HG02884 (cell line): ENCODE results near the gene EPB41L2.
"Not testable (repeated sequence)": the region's sequence is repeated elsewhere in the genome, so short reads cannot be mapped to it uniquely, and the experiment has no call there.

Source experiments
- ATAC-seq: cut with Tn5 transposase; IDR thresholded peaks from one replicate; pipeline ENCODE4 v1.9.1; 2021; ENCODE audit warnings: mild to moderate bottlenecking, moderate library complexity; ENCODE audit not compliant: unreplicated experiment

EPB41L2 gene

DNA sequence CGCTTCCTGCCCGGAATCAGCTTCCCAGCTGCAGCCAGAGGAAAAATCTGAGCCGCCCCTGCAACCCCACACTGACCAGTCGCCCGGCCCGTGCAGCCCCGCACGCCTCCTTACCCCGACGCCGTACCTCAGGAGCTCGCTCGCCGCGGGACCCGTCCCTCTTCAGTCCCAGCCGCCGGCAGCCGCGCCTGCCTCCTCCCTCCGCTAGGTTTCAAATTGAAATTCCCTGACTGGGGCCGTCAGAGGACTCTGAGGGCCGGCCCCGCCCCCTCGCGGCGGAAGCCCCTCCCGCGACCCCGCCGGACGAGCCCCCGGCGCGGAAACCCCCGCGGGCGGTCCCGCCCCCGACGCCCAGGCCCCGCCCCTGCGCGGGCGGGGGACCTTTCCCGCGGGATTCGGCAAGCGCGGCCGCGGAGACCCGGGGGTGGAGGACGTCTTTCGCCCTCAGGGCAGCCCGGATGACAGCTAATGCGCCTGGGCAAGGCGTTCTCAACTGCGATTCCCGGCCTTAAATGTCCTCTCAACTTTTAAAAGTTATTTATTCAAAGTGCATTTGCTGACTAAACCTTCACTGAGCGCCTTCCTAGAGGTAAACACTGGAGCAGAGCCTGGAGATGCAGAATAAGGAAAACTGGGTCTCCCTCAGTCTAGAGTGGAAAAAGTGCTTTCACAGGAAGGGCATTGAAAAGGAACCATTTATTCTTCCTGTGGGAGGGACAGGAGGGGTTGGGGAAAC, at the start of gene EPB41L2:
EPB41L2 (minus strand) TSS at position 218 of the 736 bp plus-strand sequence. CDS start 106,760 bp downstream, outside the sequence.
- ATAC-seq: peak; percentile 71

DNA sequence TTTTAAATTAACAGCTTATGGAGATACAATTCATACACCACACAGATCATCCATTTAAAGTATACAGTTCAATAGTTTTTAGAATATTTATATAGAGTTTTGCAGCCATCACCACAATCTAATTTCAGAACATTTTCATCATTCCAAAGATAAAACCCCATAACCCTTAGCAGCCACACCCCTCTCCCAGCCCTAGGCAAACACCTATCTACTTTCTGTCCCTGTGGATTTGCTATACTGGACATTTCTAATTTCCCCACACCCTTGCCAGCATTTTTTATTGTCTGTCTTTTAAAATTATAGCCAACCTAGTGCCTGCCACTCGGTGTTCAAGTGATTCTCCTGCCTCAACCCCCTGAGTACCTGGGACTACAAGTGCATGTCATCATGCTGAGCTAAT, 49.2 kb upstream of the EPB41L2 start:
- ATAC-seq: no peak

DNA sequence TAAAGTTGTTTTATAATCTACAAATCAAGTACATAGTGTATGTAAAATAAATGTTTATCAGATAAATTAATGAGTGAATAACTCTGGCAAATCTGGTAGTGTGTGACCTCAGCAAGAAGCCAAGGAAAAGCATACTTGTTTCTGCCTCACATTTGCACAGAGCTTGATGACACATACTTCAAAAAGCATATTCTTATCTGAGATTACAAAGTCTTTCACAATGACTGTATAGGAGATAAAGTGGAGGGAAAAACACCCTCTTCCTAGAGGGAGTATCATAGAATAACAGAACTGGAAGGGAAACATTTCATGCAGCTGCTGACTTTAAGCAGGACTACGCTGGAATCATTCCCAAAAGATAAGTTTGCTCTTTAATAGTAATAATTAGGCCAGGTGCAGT, 44.1 kb upstream of the EPB41L2 start:
- ATAC-seq: peak; percentile 40

DNA sequence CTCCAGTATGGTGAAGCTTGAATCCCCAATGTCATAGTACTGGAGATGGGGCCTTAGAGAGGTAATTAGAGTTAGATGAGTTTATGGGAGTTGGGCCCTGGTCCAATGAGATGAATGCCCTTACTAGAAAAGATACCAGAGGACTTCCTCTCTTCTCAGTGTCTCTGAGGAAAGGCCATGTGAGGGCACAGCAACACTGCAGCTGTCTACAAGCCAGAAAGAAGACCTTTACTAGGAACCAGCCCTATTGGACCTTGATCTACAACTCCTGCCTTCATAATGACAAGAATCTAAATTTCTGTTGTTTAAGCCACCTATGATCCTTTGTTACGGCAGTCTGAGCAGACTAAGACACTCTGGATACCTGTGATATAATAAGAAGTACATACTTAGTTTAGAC, 40.9 kb upstream of the EPB41L2 start:
- ATAC-seq: no peak

DNA sequence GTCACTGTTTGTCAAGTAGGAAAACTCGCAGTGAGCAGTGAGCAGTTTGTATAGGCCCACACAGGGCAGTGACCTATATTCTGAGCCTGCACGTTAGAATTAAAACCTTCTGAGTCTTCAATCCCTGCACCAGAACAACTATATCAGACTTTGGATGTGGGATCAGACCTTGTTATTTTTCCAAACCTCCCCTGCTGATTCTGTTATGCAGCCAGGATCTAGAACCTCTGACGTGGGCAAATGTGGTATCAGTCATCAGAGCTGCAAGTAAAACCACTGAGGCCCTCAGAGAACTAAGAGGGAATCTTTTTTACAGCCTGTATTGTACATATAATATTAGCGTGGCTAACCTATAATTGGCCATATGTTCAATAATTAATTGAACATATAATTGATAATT, 40.3 kb upstream of the EPB41L2 start:
- ATAC-seq: no peak

DNA sequence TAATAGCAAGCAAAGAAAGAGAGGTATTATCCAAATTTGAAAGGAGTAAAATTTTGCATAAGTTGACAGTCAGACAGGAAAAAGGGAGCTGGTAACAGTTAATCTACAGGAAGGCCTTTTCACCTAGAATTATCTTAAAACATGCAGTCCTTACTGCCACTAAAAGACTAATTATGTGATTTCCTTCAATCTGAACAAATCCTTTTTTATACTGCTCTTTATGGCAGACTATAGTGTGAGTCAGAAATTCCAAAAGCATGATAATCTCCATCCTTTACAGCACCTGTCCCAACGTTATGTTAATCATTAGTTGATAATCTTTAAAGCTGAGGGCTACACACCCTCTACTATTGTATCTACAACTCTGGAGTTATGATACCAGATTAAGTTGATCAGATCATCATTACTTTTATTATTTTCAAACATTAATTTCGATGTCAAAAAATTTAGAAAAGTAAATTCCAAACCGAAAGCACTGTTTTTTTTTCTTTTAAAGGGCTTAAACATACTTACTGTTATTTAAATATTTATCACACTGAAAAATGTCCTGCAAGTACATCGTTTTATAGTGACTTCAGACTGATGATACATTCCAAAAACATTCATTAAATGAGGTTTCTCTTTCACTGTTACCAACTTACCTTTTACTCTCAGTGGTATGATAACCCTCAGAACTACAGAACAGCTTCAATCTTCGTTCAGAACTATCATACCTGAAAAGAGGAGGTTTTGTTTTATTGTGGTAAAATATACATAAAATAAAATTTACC, 39.1 kb upstream of the EPB41L2 start:
- ATAC-seq: no peak

DNA sequence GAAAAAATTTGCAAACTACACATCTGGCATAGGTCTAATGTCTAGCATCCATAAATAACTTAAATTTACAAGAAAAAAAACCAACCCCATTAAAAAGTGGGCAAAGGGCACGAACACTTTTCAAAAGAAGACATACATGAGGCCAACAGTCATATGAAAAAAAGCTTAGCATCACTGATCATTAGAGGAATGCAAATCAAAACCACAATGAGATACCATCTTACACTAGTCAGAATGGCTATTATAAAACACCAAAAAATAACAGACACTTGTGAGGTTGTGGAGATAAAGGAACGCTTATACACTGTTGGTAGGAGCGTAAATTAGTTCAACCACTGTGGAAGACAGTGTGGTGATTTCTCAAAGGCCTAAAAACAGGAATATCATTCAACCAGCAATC, 33.7 kb upstream of the EPB41L2 start:
- no peak for ATAC-seq

DNA sequence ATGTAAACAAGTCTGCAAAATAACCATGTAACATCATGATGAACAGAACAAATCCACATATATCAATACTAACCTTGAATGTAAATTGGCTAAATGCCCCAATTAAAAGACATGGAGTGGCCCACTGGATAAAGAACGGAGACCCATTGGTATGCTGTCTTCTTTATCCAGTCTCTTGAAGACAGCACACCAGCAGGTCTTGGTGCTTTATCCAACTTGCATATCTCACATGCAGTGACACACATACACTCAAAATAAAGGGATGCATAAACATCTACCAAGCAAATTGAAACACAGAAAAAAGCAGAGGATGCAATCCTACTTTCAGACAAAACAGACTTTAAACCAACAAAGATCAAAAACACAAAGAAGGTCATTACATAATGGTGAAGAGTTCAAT, 30.3 kb upstream of the EPB41L2 start:
- no peak for ATAC-seq

DNA sequence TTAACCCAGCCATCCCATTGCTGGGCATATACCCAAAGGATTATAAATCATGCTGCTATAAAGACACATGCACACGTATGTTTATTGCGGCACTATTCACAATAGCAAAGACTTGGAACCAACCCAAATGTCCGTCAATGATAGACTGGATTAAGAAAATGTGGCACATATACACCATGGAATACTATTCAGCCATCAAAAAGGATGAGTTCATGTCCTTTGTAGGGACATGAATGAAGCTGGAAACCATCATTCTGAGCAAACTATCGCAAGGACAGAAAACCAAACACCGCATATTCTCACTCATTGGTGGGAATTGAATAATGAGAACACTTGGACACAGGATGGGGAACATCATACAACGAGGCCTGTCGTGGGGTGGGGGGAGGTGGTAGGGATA, 28.9 kb upstream of the EPB41L2 start:
- ATAC-seq: not testable (repeated sequence)

DNA sequence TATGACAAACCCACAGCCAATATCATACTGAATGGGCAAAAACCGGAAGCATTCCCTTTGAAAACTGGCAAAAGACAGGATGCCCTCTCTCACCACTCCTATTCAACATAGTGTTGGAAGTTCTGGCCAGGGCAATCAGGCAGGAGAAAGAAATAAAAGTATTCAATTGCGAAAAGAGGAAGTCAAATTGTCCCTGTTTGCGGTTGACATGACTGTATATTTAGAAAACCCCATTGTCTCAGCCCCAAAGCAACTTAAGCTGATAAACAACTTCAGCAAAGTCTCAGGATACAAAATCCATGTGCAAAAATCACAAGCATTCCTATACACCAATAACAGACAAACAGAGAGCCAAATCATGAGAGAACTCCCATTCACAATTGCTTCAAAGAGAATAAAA, 27.3 kb upstream of the EPB41L2 start:
- not testable (repeated sequence) for ATAC-seq

DNA sequence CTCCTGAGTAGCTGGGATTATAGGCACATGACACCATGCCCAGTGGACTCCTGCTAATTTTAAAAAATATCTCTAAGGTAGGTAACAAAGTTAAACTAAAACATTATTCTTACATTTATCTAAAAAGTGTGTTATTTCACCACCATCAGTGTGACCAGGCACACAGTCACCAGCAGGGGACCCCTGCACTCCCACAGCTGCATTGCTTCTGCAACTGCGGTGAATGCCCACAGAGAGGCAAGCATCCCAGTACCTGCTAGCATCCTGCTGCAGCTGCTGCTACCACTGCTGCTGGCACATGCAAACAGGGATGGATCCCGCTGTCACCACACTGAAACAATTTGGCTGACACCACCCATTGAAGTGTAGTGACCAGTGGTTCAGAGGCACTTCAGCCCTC, 21.9 kb upstream of the EPB41L2 start:
- ATAC-seq: no peak

DNA sequence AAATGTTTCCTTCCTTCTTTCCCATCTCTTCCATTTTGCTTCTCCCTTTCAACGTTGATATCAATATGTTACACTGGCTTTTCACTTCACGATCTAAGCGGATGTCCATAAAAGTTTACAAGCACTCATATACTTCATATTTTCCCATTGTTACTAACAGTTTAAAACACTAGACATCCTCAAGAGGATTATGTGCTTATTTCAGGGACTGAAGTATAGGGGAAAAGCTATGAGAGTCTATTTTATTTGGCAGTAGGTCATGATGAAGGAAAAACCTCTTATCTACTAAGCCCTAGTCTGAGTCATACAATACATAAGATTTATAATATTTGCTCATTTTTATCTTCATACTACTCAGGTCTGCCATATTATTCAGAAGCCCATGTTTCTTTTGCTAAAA, 20.6 kb upstream of the EPB41L2 start:
- ATAC-seq: no peak

DNA sequence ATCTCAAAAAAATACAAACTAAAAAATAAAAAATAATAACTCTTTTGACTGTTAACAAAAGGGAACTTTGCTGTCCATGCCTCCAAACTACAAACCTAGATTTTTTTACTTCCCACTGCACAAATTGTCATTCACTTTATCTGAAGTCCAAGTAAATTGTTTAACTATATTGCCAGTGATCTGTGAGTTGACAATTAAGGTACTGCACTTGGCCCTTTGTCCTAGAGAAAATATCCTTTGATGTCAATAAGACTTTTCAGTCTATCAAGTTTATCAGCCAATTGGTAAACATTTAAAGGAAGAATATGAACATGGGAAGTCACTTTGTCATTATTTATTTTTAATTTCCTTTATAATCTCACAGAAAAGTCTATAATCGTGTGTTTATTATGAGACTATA, 19.3 kb upstream of the EPB41L2 start:
- no peak for ATAC-seq

DNA sequence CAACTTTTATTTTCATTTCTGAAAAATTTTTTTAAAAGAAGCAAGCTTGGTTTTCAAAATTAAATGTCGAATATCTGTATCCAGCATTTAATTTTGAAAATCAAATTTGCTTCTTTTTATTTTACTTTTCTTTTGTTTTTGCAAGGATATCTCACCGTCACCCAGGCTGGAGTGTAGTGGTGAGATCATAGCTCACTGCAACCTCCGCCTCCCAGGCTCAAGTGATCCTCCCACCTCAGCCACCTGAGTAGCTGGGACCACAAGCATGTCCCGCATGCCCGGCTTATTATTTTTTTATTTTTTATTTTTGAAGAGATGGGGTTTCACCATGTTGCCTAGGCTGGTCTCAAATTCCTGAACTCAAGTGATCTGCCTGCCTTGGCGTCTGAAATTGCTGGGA, 17.0 kb upstream of the EPB41L2 start:
- ATAC-seq: no peak

DNA sequence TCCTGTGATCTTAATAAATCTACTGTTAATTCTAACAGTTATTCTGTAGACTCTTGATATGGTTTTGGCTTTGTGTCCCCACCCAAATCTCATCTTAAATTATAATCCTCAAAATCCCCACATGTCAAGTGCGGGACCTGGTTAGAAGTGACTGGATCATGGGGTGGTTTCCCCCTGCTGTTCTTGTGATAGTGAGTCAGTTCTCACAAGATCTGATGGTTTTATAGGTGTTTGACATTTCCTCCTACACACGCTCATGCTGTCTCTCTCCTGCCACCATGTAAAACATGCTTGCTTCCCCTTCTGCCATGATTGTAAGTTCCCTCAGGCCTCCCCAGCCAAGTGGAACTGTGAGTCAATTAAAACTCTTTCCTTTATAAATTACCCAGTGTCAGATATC, 10.5 kb upstream of the EPB41L2 start:
- no peak for ATAC-seq

DNA sequence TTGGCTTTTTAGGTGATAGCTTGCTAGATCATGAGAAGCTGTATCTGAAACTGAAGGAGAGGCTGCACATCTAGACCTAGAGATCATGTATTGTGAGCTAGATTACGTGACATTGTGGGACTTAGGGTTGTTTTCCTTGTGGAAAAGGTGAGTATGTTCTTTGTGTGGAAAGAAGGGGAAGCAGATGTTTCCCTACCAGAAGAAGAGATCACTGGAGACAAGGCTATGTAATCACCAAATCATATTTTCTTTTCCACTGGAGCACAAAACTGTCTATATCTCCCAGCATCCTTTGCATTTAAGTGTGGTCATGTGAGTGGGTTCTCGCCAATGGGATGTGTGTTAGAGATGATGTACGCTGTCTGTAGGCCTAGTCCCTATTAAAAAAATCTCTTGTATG, 7.0 kb upstream of the EPB41L2 start:
- no peak for ATAC-seq

DNA sequence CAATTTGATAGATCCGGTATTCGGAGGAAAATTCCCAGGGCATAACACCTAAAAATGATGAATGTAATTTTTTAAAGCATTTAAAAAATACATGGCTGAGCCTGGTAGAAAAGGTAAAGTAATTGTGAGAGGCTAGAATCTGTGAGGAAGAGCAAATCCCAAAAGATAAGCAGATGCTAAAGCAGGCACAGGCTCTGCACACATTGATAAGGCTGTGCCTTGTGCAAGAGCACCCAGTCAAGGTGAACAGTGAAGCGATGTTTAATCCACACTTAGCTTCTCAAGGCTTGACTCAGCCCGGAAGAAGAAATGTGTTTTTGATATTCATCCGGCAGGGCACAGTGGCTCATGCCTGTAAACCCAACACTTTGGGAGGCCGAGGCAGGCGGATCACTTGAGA, 5.1 kb upstream of the EPB41L2 start:
- no peak for ATAC-seq

DNA sequence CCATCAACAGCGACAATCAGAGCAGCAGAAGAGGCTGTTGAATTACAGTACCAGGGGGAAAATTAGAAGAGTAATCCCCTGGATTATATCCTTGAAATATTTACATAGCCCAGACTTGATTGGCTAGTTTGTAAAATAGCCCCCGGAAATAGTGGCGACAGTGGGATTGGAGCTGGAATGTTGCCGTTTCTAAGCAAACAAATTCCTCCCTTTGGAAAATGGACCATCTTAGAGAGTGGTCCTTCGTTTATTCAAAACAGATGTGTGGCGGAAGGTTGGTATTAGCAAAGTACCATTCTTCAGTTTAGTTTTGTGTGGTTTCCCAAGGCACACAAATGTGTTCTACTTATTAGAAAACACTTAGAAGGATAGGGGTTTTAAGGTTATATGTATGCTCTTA, 4.5 kb upstream of the EPB41L2 start:
- no peak for ATAC-seq

DNA sequence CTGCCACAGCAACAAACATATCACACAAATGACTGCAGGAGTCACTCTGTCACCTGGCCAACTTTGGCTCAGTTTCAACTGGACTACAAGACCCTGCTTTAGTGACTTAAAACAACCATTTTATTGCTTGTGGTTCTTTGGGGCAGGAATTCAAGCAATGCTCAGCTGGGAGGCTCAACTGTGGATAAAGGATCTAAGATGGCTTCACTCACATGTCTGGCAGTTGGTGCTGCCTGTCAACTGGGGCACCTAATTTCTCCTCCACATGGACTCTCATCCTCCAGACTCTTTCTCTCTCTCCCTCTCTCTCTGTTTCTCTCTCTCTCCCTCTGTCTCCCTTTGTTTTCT, 2.8 kb upstream of the EPB41L2 start:
- no peak for ATAC-seq

DNA sequence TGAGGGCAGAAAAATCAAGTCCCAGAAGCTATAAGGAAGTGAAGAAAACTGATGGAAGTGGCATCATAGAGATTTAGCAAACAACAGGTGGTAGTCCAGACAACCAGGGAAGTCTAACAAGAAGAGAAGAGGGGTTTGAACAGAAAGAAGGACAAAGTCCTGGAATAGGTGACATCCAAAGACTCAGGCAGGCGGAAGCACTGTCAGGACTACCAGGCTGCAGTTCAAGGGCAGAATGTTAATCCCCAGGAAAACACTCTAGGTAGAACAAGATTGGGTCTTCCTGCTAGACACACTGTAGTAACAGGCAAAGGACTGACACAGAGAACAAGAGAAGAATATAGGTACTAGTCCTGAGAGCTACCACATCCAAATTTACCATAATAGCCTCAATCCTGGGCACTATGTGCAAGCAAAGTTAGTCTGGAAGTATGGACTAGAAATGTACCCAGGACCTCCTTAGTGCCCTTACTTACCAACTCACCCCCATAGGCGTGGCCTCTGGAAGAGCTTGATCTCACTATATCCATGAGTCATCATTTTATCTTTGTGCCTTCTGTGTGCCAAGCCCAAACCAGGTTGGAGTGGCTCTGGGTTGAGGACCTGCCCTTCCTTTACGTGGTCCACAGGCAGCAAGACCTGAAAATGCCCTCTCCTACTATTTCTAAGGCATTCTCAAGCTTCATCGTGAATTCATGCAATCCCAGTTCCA, 2.2 kb upstream of the EPB41L2 start:
- no peak for ATAC-seq

DNA sequence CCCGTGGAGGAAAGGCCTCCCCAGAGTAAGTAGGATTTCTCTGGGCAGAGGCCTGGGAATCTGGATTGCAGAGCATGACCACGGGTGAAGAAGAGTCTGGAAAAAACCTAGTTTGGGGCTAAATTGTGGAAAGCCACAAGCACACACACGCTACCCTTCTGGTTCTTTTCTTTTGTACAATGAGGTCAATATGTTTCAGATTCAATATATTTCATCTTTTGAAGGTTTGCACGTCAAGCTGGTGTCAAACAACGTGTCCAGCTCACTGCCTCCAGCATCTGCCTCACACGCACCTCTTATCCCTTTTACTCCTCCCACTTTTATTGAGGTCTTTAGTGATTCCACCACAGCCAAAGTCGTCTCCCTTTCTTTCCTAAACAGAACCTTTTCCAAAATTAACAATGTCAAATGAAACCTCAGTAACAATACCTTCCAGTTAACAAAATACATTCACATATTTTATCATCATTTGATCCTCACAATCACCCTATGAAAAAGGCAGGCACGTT, 773 bp upstream of the EPB41L2 start:
- ATAC-seq: no peak
